Heart right ventricle (tissue), 16 donors: ENCODE measurements around the gene FCMR. TPM values are rescaled to one million over a fixed set of nuclear protein-coding genes. Genes with fewer than 3 reads are reported as not detected.

Experiments
- ATAC-seq, 8 donors: fragments of 200-7000 bp; cut with Tn5 transposase; one replicate each; pipeline ENCODE4 v1.9.1; 2020; ENCODE audit warnings: mild to moderate bottlenecking in 8 of 8, moderate library complexity in 8 of 8, moderate number of reproducible peaks in 1 of 8
- DNase-seq, 2 donors: peaks; one replicate each; pipeline ENCODE4 v3.0.0-alpha.2; 2020
- H3K27ac ChIP-seq, 10 donors: fragments of 200-600 bp; sonication (generic) in 2 of 10; one replicate each; pipeline versions ENCODE4 v1.5.0 to v1.8.0; 2020 to 2022; ENCODE audit warnings: mild to moderate bottlenecking in 3 of 10
- H3K27me3 ChIP-seq, 7 donors: fragments of 200-600 bp; one replicate each; pipeline ENCODE4 v1.8.0; 2021 to 2022; ENCODE audit warnings: mild to moderate bottlenecking in 2 of 7
- H3K36me3 ChIP-seq, 9 donors: fragments of 200-600 bp; sonication (generic) in 1 of 9; one replicate each; pipeline versions ENCODE4 v1.5.0 to v1.8.0; 2020 to 2022; ENCODE audit warnings: mild to moderate bottlenecking in 2 of 9
- H3K4me1 ChIP-seq, 9 donors: fragments of 200-600 bp; sonication (generic) in 1 of 9; one replicate each; pipeline versions ENCODE4 v1.5.0 to v1.8.0; 2020 to 2022; ENCODE audit warnings: mild to moderate bottlenecking in 4 of 9
- H3K4me3 ChIP-seq, 10 donors: fragments of 200-600 bp; sonication (generic) in 2 of 10; one replicate each; pipeline versions ENCODE4 v1.5.0 to v1.8.0; 2020 to 2022; ENCODE audit warnings: mild to moderate bottlenecking in 7 of 10, moderate library complexity in 2 of 10
- H3K9me3 ChIP-seq, 11 donors: fragments of 200-600 bp in 10 of 11; sonication (generic) in 2 of 11; one replicate each; pipeline versions ENCODE4 v1.5.0 to v1.8.0; 2013 to 2022; ENCODE audit warnings: mild to moderate bottlenecking in 2 of 11, control low read depth in 1 of 11, moderate library complexity in 1 of 11
- WGBS, 2 donors: extraction: QIAGEN DNeasy Blood & Tissue Kit; methylation state at CpG; one replicate each; pipeline ENCODE4 v1.1.7; 2013; ENCODE audit warnings: inconsistent platforms in 1 of 2; 5-methylcytosine and 5-hydroxymethylcytosine counted together
- intact Hi-C, 10 donors: fragments of 100-400 bp; cut with DNase I; formaldehyde crosslinking; loops; one replicate each; pipeline versions ENCODE4 v1.11.1 to v1.14.2; 2022
- polyA plus RNA-seq, 2 donors: library from polyadenylated mRNA; stranded (reverse); fragments of 200-250 nt; gene quantifications; one replicate each; pipeline ENCODE4 v1.2.3, GENCODE V29; 2013
- total RNA-seq, 10 donors: library from RNA; stranded (reverse); fragmentation: NEBNext Ultra II Directional in 3 of 10; extraction: Animal tissue kit (Norgen Biotek cat#: 25700) in 3 of 10; gene quantifications; one replicate each; pipeline versions ENCODE4 v1.2.1 to v1.2.4, GENCODE V29; 2021 to 2023
- TF ChIP-seq, protein P1 (sequence below), 9 donors: fragments of 200-600 bp; sonication (generic) in 2 of 9; IDR thresholded peaks; one replicate each; pipeline versions ENCODE4 v1.5.0 to v1.8.0; 2021 to 2022; ENCODE audit warnings: antibody characterized with exemption in 9 of 9, mild to moderate bottlenecking in 5 of 9, moderate library complexity in 1 of 9
- donor health status: Arrhythmogenic right ventricular cardiomyopathy.
- donor health status: ischemic (EF 13 %, LVEDD 7.1; RV severe dilation, severe dysfunction).
- donor health status: healthy with polysubstance abuse.
- donor health status: DM: no; HTN: yes; CAD: no.
- donor health status: DM: no; HTN: no; CAD: no.
- donor health status: ischemic (EF 25% LVEDD 6.9; RV normal size, moderate dysfunction).
- donor health status: ischemic (EF 25% LVEDD 5.7; RV mildly dilated, moderate dysfunction).
- donor health status: healthy.
- donor health status: DM: yes; HTN: yes; CAD: no.
- donor health status: Ischemic cardiomyopathy.
- donor health status: ischemic (EF 35%, LVEDD 5.7; RV mildly dilated, moderate dysfunction).
- donor health status: nonischemic (EF 11% LVEDD 7.7; RV severe dilation, severe dysfunction).
- donor health status: DM: yes; HTN: yes; CAD: no.
- donor health status: PGD.
- donor health status: ischemic (EF 29% LVEDD 5.4; RV normal size, mild dysfunction).
- donor health status: nonischemic (EF 23%, LVEDD 6.1; RV moderate dilation, normal function).

The FCMR gene
- total and polyA plus RNA-seq, 12 donors, result 0.37 to 13.4 (median 3.5) TPM

DNA sequence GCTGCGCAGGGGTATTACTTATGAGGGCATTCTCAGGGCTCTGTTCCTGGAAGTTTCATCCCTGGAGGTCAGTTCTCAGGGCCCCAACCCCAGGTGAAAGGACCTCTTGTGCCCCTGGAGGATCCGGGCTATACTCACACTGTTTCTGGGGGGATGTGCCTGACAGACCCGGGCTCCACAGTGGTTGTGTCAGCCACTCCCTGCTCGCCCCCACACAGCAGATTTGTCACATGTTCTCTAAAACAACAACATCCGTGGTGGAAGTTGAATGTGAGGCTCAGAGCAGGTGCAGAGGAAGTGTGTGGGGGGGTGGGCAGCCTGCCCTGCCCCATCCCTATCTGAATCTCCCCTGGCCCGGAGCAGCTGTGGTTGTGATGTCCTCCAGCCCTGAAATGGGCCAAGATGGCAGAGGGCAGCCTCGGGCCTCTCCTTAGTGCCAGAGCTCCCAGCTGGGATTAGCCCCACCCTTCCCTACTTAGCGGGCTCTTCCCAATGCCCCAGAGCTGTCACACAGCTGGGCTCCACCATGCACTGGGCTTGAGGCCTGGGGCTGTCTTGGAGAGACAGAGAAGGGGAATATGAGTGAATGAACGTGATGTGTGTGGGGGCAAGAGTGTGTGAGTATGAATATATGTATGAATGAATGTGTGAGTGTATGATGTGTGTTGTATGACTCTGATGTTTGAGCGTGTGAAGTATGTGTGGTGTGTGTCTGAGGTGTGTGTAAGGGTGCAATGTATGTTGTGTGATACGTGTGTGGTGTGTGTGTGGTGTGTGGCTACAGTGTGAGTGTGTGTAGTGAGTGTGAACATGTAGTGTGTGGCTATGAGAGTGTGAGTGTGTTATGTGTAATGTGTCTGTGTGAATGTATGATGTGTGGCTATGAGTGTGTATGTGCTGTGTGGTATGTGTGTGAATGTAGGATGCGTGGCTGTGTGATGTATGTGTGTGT lies 1.5 kb upstream of the FCMR start:
- ATAC-seq (peak in 6 of 8 donors; percentile 33 to 62 (median 46)), DNase-seq (no peak)
- H3K27ac ChIP-seq, result peak overlapping the region in 4 of 10 donors; percentile 43 to 85 (median 54)
- intact Hi-C loops, result loop anchor here in 3 of 10 donors (5.0 to 10.0 kb wide), 3 partner anchors 152 to 448 kb away; partner anchors contain the start of gene IKBKE (in 1 of the 3)
- WGBS, 2 donors, result 68 to 73% methylated on average over 12 of the region's 12 CpGs
- no peaks in the 10 kb centered on the region for H3K27me3 ChIP-seq
- TF ChIP-seq, protein P1, sequence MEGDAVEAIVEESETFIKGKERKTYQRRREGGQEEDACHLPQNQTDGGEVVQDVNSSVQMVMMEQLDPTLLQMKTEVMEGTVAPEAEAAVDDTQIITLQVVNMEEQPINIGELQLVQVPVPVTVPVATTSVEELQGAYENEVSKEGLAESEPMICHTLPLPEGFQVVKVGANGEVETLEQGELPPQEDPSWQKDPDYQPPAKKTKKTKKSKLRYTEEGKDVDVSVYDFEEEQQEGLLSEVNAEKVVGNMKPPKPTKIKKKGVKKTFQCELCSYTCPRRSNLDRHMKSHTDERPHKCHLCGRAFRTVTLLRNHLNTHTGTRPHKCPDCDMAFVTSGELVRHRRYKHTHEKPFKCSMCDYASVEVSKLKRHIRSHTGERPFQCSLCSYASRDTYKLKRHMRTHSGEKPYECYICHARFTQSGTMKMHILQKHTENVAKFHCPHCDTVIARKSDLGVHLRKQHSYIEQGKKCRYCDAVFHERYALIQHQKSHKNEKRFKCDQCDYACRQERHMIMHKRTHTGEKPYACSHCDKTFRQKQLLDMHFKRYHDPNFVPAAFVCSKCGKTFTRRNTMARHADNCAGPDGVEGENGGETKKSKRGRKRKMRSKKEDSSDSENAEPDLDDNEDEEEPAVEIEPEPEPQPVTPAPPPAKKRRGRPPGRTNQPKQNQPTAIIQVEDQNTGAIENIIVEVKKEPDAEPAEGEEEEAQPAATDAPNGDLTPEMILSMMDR (IDR thresholded peaks at IDR 0.05), result no peak
- peaks cover 0 to 45% (median 0%) of the 10 kb centered on the region in 9 donors for H3K4me1 ChIP-seq
- peak overlapping the region in 1 of 10 donors; percentile 28 for H3K4me3 ChIP-seq
- no peaks in the 10 kb centered on the region for H3K9me3 ChIP-seq
- no peaks in the 10 kb centered on the region for H3K36me3 ChIP-seq

DNA sequence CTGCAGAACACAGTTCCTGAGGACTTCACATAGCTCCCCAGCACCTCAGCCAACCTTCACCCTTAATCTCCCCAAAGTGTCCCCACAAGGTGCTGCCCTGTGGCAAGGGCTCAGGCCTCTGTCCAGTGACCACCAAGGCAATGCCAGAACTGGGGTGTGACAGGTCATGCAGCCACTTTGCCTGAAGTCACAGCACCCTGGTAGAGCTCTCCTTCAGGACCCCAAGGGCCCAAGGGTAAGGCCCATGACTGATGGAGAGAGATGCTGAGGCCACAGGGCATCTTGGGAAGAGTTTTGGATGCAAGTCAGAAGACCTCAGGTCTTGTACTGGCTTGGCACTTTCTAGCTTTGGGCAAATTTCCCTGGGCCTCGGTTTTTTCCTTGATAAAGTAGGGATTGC lies 783 bp upstream of the FCMR start:
- Histone ChIP-seq H3K4me3 (no peak overlapping the region), H3K27ac (peak overlapping the region in 5 of 10 donors; percentile 5 to 85 (median 51)), H3K4me1 (peaks cover 0 to 45% (median 0%) of the 10 kb centered on the region in 9 donors), H3K27me3 (no peaks in the 10 kb centered on the region), H3K9me3 (no peaks in the 10 kb centered on the region), H3K36me3 (no peaks in the 10 kb centered on the region)
- intact Hi-C loops, result loop anchor here in 3 of 10 donors (5.0 to 10.0 kb wide), 3 partner anchors 152 to 448 kb away; partner anchors contain the start of gene IKBKE (in 1 of the 3)
- DNase-seq (no peak), ATAC-seq (no peak)
- WGBS, 2 donors, result 74 to 79% methylated on average over 1 of the region's 1 CpG
- TF ChIP-seq, protein P1 (IDR thresholded peaks at IDR 0.05), result no peak

DNA sequence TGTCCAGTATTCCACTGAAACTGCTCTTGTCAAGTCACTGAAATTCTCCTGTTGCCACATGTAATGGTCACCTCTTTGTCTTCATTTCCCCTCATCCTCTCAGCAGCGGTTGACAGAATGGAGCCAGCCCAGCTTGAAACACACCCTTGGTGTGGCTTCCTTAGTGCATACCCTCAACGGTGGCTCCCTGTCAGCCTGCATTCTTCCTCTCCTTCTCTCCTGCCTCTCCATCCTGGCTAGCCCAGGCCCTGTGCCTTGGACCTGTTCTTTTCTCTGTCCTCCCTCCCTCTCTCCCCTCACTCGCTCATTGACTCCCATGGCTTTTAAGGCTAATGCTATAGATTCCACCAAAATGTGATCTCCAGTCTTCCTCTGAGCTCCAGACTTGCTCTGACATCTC lies 3.7 kb downstream of the FCMR start:
- WGBS, 2 donors, result 67 to 75% methylated on average over 3 of the region's 3 CpGs
- TF ChIP-seq, protein P1 (IDR thresholded peaks at IDR 0.05), result no peak

DNA sequence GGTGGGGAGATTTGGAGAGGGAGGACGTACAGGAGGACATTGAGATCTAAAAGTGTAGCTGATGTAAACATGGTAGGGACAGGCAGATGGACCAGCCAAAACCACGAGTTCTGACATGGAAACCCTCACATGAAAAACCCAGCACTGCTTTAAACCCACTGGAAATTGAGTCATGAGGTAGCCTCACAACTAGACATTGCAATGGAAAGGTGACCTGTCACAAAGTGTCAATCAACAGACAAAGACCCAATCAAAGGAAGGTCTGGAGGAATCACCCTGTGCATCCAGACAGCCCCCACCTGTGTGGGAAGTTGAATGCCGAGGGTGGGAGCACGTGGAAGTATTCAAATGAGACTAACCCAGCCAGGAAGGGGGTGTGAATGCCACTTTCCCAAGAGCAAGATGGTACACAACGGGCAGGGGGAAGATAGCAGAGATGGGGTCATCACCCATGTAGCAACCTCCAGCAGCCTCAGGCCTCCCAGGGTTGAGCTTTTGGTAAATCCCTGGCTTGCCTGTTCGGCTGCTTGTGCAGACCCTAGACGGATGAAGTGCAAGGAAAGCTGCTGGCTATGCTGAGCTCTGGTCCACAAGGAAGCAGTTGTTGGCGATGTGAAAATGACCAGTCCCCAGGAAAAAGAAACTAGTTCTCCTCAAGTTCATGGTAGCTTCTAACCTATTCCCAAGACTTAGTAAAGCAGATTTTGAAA lies 5.6 kb downstream of the FCMR start:
- DNase-seq, result no peak
- peaks cover 0 to 12% (median 0%) of the 10 kb centered on the region in 7 donors for H3K27me3 ChIP-seq
- H3K9me3 ChIP-seq, result no peaks in the 10 kb centered on the region
- intact Hi-C loops, result loop anchor here in 6 of 10 donors (5.0 to 10.0 kb wide), 6 partner anchors 104 to 431 kb away; no protein-coding TSS in a partner anchor
- no peak overlapping the region for H3K27ac ChIP-seq
- no peak for ATAC-seq
- TF ChIP-seq, protein P1 (IDR thresholded peaks at IDR 0.05), result no peak
- H3K36me3 ChIP-seq, result no peaks in the 10 kb centered on the region
- 76 to 81% methylated on average over 8 of the region's 8 CpGs for WGBS, 2 donors
- no peak overlapping the region for H3K4me3 ChIP-seq
- peaks cover 0 to 14% (median 0%) of the 10 kb centered on the region in 9 donors for H3K4me1 ChIP-seq

More for the DNA sequence above, 3.7 kb downstream of the FCMR start:
- Histone ChIP-seq H3K27ac (no peak overlapping the region), H3K9me3 (no peaks in the 10 kb centered on the region), H3K36me3 (no peaks in the 10 kb centered on the region), H3K4me3 (no peak overlapping the region), H3K27me3 (peaks cover 0 to 12% (median 0%) of the 10 kb centered on the region in 7 donors), H3K4me1 (peaks cover 0 to 25% (median 0%) of the 10 kb centered on the region in 9 donors)
- DNase-seq (no peak), ATAC-seq (no peak)
- intact Hi-C loops, result loop anchor here in 6 of 10 donors (5.0 to 10.0 kb wide), 6 partner anchors 106 to 433 kb away; no protein-coding TSS in a partner anchor
